H9 (cell line): ENCODE measurements around the gene LEFTY1. TPM values are rescaled to one million over a fixed set of nuclear protein-coding genes. Genes with fewer than 3 reads are reported as not detected.

Experiments used
- DNase-seq: peaks from one replicate; pipeline ENCODE4 v3.0.0-alpha.2; 2017
- H2AFZ ChIP-seq: one replicate; pipeline ENCODE4 v1.6.1; 2013; ENCODE audit warnings: mild to moderate bottlenecking, low read length, control low read depth, moderate library complexity
- H2AK5ac ChIP-seq: 2 replicates; pipeline ENCODE4 v1.6.1; 2013; ENCODE audit warnings: low read length, control low read depth, mixed read lengths; ENCODE audit not compliant: insufficient read length
- H2BK120ac ChIP-seq: one replicate; pipeline ENCODE4 v1.6.1; 2013; ENCODE audit warnings: low read depth, mild to moderate bottlenecking, low read length, control low read depth, inconsistent platforms; ENCODE audit not compliant: poor library complexity, severe bottlenecking
- H2BK12ac ChIP-seq: 2 replicates; pipeline ENCODE4 v1.6.1; 2013; ENCODE audit warnings: low read length, control low read depth, mixed read lengths, low read depth; ENCODE audit not compliant: insufficient read length
- H2BK15ac ChIP-seq: 2 replicates; pipeline ENCODE4 v1.6.1; 2013; ENCODE audit warnings: low read depth, low read length, control low read depth
- H2BK20ac ChIP-seq: one replicate; pipeline ENCODE4 v1.6.1; 2013; ENCODE audit warnings: low read depth, mild to moderate bottlenecking, low read length, control low read depth, inconsistent platforms; ENCODE audit not compliant: poor library complexity, severe bottlenecking
- H2BK5ac ChIP-seq: 2 replicates; pipeline ENCODE4 v1.6.1; 2013; ENCODE audit warnings: low read length, control low read depth, mixed read lengths; ENCODE audit not compliant: insufficient read length
- H3K14ac ChIP-seq: 2 replicates; pipeline ENCODE4 v1.6.1; 2013; ENCODE audit warnings: low read length, control low read depth; ENCODE audit not compliant: insufficient read depth
- H3K18ac ChIP-seq: 2 replicates; pipeline ENCODE4 v1.6.1; 2013; ENCODE audit warnings: low read depth, mild to moderate bottlenecking, mixed read lengths, low read length, control low read depth; ENCODE audit not compliant: insufficient read length
- H3K23ac ChIP-seq: 2 replicates; pipeline ENCODE4 v1.6.1; 2013; ENCODE audit warnings: low read length, control low read depth, mixed read lengths, low read depth; ENCODE audit not compliant: insufficient read length
- H3K23me2 ChIP-seq: 2 replicates; pipeline ENCODE4 v1.6.1; 2013; ENCODE audit warnings: low read depth, mild to moderate bottlenecking, mixed read lengths, low read length, control low read depth; ENCODE audit not compliant: insufficient read length, poor library complexity, severe bottlenecking
- H3K27ac ChIP-seq: 2 replicates; pipeline ENCODE4 v1.5.1; 2013; ENCODE audit warnings: low read length, control low read depth, mixed read lengths, low read depth; ENCODE audit not compliant: insufficient read length
- H3K27me3 ChIP-seq: 2 replicates; pipeline ENCODE4 v1.6.1; 2013; ENCODE audit warnings: low read length, control low read depth, inconsistent platforms; ENCODE audit not compliant: insufficient read depth
- H3K4ac ChIP-seq: 2 replicates; pipeline ENCODE4 v1.6.1; 2013; ENCODE audit warnings: low read depth, mild to moderate bottlenecking, control low read depth, inconsistent platforms, low read length, moderate library complexity
- H3K4me1 ChIP-seq: 2 replicates; pipeline ENCODE4 v1.6.1; 2013; ENCODE audit warnings: low read length, control low read depth, inconsistent platforms; ENCODE audit not compliant: insufficient read depth
- H3K4me2 ChIP-seq: 2 replicates; pipeline ENCODE4 v1.6.1; 2013; ENCODE audit warnings: low read length, control low read depth, mixed read lengths; ENCODE audit not compliant: insufficient read length, insufficient read depth
- H3K56ac ChIP-seq: 2 replicates; pipeline ENCODE4 v1.6.1; 2013; ENCODE audit warnings: low read depth, mild to moderate bottlenecking, mixed read lengths, low read length, control low read depth; ENCODE audit not compliant: insufficient read length
- H3K79me1 ChIP-seq: 2 replicates; pipeline ENCODE4 v1.6.1; 2013; ENCODE audit warnings: low read depth, mild to moderate bottlenecking, moderate library complexity, low read length, control low read depth, inconsistent platforms; ENCODE audit not compliant: insufficient read depth, poor library complexity, severe bottlenecking
- H3K79me2 ChIP-seq: 2 replicates; pipeline ENCODE4 v1.6.1; 2013; ENCODE audit warnings: low read length, control low read depth, inconsistent platforms; ENCODE audit not compliant: insufficient read depth
- H3K9ac ChIP-seq: 2 replicates; pipeline ENCODE4 v1.6.1; 2013; ENCODE audit warnings: low read length, control low read depth, mixed read lengths; ENCODE audit not compliant: insufficient read length; ENCODE audit errors: extremely low read depth
- H3K9me3 ChIP-seq: one replicate; pipeline ENCODE4 v1.6.1; 2013; ENCODE audit warnings: low read depth, low read length, inconsistent platforms; ENCODE audit not compliant: control insufficient read depth
- H3T11ph ChIP-seq: one replicate; pipeline ENCODE4 v1.6.1; 2013; ENCODE audit warnings: mild to moderate bottlenecking, low read length, control low read depth, inconsistent platforms
- H4K20me1 ChIP-seq: one replicate; pipeline ENCODE4 v1.6.1; 2013; ENCODE audit not compliant: control insufficient read depth, insufficient read length, insufficient read depth
- H4K5ac ChIP-seq: 2 replicates; pipeline ENCODE4 v1.6.1; 2013; ENCODE audit warnings: low read depth, mild to moderate bottlenecking, mixed read lengths, low read length, control low read depth; ENCODE audit not compliant: insufficient read length
- H4K8ac ChIP-seq: replicated peaks from 2 replicates; pipeline ENCODE4 v1.6.1; 2013; ENCODE audit warnings: low read length, control low read depth, mixed read lengths, low read depth; ENCODE audit not compliant: insufficient read length
- H4K91ac ChIP-seq: 2 replicates; pipeline ENCODE4 v1.6.1; 2013; ENCODE audit warnings: low read depth, mild to moderate bottlenecking, moderate library complexity, mixed read lengths, low read length, control low read depth; ENCODE audit not compliant: insufficient read length
- H3K27ac Mint-ChIP-seq, 3 experiments: 2 replicates in 2 of 3; 3 replicates in 1 of 3; pipeline ENCODE4 v1.8.0; 2020 to 2021; ENCODE audit warnings: mixed read lengths in 3 of 3, mild to moderate bottlenecking in 1 of 3, moderate library complexity in 1 of 3
- H3K27me3 Mint-ChIP-seq: 2 replicates; pipeline ENCODE4 v1.8.0; 2021; ENCODE audit warnings: low read depth, mild to moderate bottlenecking, moderate library complexity, mixed read lengths
- H3K36me3 Mint-ChIP-seq, 3 experiments: 2 replicates in 2 of 3; 3 replicates in 1 of 3; pipeline ENCODE4 v1.8.0; 2020 to 2021; ENCODE audit warnings: low read depth in 3 of 3, mixed read lengths in 3 of 3; ENCODE audit not compliant: insufficient read depth in 1 of 3
- H3K4me1 Mint-ChIP-seq, 2 experiments: 2 replicates each; pipeline ENCODE4 v1.8.0; 2020; ENCODE audit warnings: mixed read lengths in 2 of 2
- H3K4me3 Mint-ChIP-seq, 2 experiments: 2 replicates in 1 of 2; 3 replicates in 1 of 2; pipeline ENCODE4 v1.8.0; 2020 to 2021; ENCODE audit warnings: mild to moderate bottlenecking in 2 of 2, mixed read lengths in 2 of 2, moderate library complexity in 1 of 2
- H3K9me3 Mint-ChIP-seq, 2 experiments: 2 replicates in 1 of 2; 3 replicates in 1 of 2; pipeline ENCODE4 v1.8.0; 2020; ENCODE audit warnings: mild to moderate bottlenecking in 2 of 2, mixed read lengths in 2 of 2, moderate library complexity in 1 of 2
- WGBS: extraction: QIAGEN DNeasy Blood & Tissue Kit; methylation state at CpG from one replicate; pipeline ENCODE4 v1.1.7; 2013; ENCODE audit warnings: missing lambda C conversion rate, low lambda C conversion rate, mixed read lengths; ENCODE audit not compliant: insufficient read length; ENCODE audit errors: extremely low coverage; 5-methylcytosine and 5-hydroxymethylcytosine counted together
- total RNA-seq: library from RNA; stranded (reverse); gene quantifications from 2 replicates; pipeline ENCODE4 v1.2.1, GENCODE V29; 2021
- TF ChIP-seq, protein P1 (sequence below): fragments of 200-600 bp; sonication (generic); conservative IDR thresholded peaks from 3 replicates; pipeline ENCODE4 v1.8.0; 2021; ENCODE audit warnings: antibody characterized with exemption, mild to moderate bottlenecking

Gene LEFTY1
- total RNA-seq, 1 experiment from 2014 or later = 107 TPM

DNA sequence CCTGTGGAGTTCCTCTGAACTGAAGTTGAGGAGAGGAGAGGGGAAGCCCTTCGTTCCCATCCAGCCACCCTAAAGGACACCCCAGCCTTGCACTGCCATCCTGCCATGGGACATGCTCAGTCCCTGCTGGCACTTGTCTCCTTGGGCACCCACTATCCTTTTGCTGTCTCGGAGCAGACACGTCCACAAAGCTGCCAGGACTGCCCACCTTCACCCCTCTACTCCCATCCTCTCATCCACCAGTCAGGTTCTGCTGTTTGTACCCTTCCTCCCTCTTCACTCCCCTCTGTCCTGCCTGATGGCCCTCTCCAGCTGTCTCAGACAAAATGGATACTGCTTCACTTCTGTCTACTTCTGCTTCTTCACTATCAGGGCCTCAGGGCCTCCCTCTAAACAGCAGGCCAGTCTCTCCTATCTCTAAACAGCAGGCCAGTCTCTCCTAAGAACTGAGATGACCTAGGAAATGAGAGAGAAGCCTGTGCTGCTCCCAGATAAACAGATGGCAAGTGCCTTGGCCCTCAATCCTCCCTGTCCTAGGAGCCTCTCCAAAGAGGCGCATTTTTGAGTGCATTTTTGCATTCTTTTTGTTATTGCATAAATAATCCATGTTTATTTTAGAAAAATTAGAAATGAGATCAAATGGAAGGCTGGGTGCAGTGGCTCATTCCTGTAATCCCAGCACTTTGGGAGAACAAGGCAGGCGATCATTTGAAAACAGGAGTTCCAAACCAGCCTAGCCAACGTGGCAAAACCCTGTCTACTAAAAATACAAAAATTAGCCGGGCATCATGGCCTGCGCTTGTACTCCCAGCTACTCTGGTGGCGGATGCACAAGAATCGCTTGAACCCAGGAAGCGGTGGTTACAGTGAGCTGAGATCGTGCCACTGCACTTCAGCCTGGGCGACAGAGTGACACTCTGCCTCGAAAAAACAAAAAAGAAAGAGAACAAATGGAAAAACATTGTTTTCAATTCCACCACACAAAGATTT is 39.5 kb upstream of the LEFTY1 start:
- Histone ChIP-seq H3K4me1 (no peaks in the 10 kb centered on the region), H3K27me3 (no peaks in the 10 kb centered on the region), H2BK5ac (no peak overlapping the region), H3K23me2 (peaks cover 4% of the 10 kb centered on the region), H3K56ac (no peak overlapping the region), H3K14ac (no peak overlapping the region), H2AK5ac (no peak overlapping the region), H3K9ac (no peak overlapping the region), H2BK20ac (no peak overlapping the region), H3T11ph (no peak overlapping the region), H4K5ac (no peak overlapping the region), H3K79me2 (no peaks in the 10 kb centered on the region; the same call in 1 of the 2 replicates), H3K79me1 (no peaks in the 10 kb centered on the region), H2BK120ac (no peak overlapping the region), H3K18ac (no peak overlapping the region), H2BK15ac (no peak overlapping the region), H3K9me3 (no peaks in the 10 kb centered on the region), H3K4ac (no peak overlapping the region), H4K20me1 (peaks cover 3% of the 10 kb centered on the region), H2AFZ (no peak overlapping the region), H3K27ac (no peak overlapping the region), H3K23ac (no peak overlapping the region), H4K91ac (no peak overlapping the region), H3K4me2 (no peak overlapping the region), H4K8ac (no peak overlapping the region), H2BK12ac (no peak overlapping the region)
- Mint-ChIP-seq H3K4me1 (peaks cover 7 to 13% of the 10 kb centered on the region in 2 experiments), H3K27ac (peak overlapping the region; percentile 0 to 24 (median 6); a peak in 2 of 7 replicates), H3K9me3 (no peaks in the 10 kb centered on the region), H3K27me3 (no peaks in the 10 kb centered on the region), H3K4me3 (no peak overlapping the region; a peak in 1 of 5 replicates), H3K36me3 (peaks cover 0 to 3% (median 2%) of the 10 kb centered on the region in 3 experiments; a peak in 2 of 7 replicates)
- DNase-seq = no peak
- TF ChIP-seq, protein P1, sequence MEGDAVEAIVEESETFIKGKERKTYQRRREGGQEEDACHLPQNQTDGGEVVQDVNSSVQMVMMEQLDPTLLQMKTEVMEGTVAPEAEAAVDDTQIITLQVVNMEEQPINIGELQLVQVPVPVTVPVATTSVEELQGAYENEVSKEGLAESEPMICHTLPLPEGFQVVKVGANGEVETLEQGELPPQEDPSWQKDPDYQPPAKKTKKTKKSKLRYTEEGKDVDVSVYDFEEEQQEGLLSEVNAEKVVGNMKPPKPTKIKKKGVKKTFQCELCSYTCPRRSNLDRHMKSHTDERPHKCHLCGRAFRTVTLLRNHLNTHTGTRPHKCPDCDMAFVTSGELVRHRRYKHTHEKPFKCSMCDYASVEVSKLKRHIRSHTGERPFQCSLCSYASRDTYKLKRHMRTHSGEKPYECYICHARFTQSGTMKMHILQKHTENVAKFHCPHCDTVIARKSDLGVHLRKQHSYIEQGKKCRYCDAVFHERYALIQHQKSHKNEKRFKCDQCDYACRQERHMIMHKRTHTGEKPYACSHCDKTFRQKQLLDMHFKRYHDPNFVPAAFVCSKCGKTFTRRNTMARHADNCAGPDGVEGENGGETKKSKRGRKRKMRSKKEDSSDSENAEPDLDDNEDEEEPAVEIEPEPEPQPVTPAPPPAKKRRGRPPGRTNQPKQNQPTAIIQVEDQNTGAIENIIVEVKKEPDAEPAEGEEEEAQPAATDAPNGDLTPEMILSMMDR = no peak
- WGBS = no CpG with 5 or more reads among the region's 14 CpGs
